ENCODE data around the gene FBRS.
A peak's percentile ranks its signal among the peaks of the same experiment; 100 is the strongest.

Gene FBRS

GRCh38 chr16:30619638-30620037 lies 38.6 kb upstream of the FBRS start:
- no peak for DNase-seq (ENCODE audit: low read depth)
- H3K4me3 ChIP-seq (ENCODE audit: control insufficient read depth, low read depth, low read length): no peak overlapping the region
- TF ChIP-seq CTCF (IDR thresholded peaks at IDR 0.05; ENCODE audit: control insufficient read depth, insufficient read depth, low read depth, low read length, missing control alignments): no peak

- TF ChIP-seq CTCF (IDR thresholded peaks at IDR 0.05; ENCODE audit: control insufficient read depth, insufficient read depth, low read depth, low read length, missing control alignments): no peak
- H3K4me3 ChIP-seq (ENCODE audit: control insufficient read depth, low read depth, low read length): no peak overlapping the region
- DNase-seq (ENCODE audit: low read depth): no peak
Observed at GRCh38 chr16:30620169-30620568, 38.1 kb upstream of the FBRS start.

- H3K4me3 ChIP-seq (ENCODE audit: control insufficient read depth, low read depth, low read length): no peak overlapping the region
- no peak for TF ChIP-seq CTCF (IDR thresholded peaks at IDR 0.05; ENCODE audit: control insufficient read depth, insufficient read depth, low read depth, low read length, missing control alignments)
- peak; percentile 75 for DNase-seq (ENCODE audit: low read depth)
Observed at GRCh38 chr16:30621765-30622164, 36.5 kb upstream of the FBRS start.

GRCh38 chr16:30622455-30623032 lies 35.7 kb upstream of the FBRS start:
- no peak overlapping the region for H3K4me3 ChIP-seq (ENCODE audit: control insufficient read depth, low read depth, low read length)
- no peak for TF ChIP-seq CTCF (IDR thresholded peaks at IDR 0.05; ENCODE audit: control insufficient read depth, insufficient read depth, low read depth, low read length, missing control alignments)
- no peak for DNase-seq (ENCODE audit: low read depth)

GRCh38 chr16:30623536-30624283 lies 34.5 kb upstream of the FBRS start:
- DNase-seq (ENCODE audit: low read depth): no peak
- no peak overlapping the region for H3K4me3 ChIP-seq (ENCODE audit: control insufficient read depth, low read depth, low read length)
- no peak for TF ChIP-seq CTCF (IDR thresholded peaks at IDR 0.05; ENCODE audit: control insufficient read depth, insufficient read depth, low read depth, low read length, missing control alignments)

- no peak for TF ChIP-seq CTCF (IDR thresholded peaks at IDR 0.05; ENCODE audit: control insufficient read depth, insufficient read depth, low read depth, low read length, missing control alignments)
- H3K4me3 ChIP-seq (ENCODE audit: control insufficient read depth, low read depth, low read length): no peak overlapping the region
- DNase-seq (ENCODE audit: low read depth): no peak
Observed at GRCh38 chr16:30626236-30626635, 32.0 kb upstream of the FBRS start.

Data from AG09309 (cell line).